NCI-H1105 treated with DMSO at 0.1 percent for 48 hours (cell line): Measurements from ENCODE around the gene ACRBP.

Source experiments
- DNase-seq: peaks from one replicate; lab custom pipeline; 2025; lab: John Stamatoyannopoulos, UW

Gene ACRBP

GRCh38 chr12:6646276-6647082 lies 753 bp downstream of the ACRBP start:
- no peak for DNase-seq

GRCh38 chr12:6644903-6645302 lies 2.3 kb downstream of the ACRBP start:
- DNase-seq = peak; percentile 6

- no peak for DNase-seq
Measured at GRCh38 chr12:6644257-6644596, 3.0 kb downstream of the ACRBP start.

- no peak for DNase-seq
Measured at GRCh38 chr12:6643569-6644256, 3.5 kb downstream of the ACRBP start.

- no peak for DNase-seq
Measured at GRCh38 chr12:6641131-6641530, 6.1 kb downstream of the ACRBP start.

GRCh38 chr12:6640497-6640896 lies 6.7 kb downstream of the ACRBP start:
- no peak for DNase-seq

GRCh38 chr12:6639151-6639801 lies 8.0 kb downstream of the ACRBP start:
- DNase-seq = no peak

- no peak for DNase-seq
Measured at GRCh38 chr12:6638305-6638704, 8.9 kb downstream of the ACRBP start.

- no peak for DNase-seq
Measured at GRCh38 chr12:6635856-6636531, 11.2 kb downstream of the ACRBP start, which contains the start of gene LPAR5. LPAR5 (minus strand) TSS chr12:6635959; CDS start chr12:6621248, 14,711 bp downstream.

GRCh38 chr12:6635375-6635855 lies 11.8 kb downstream of the ACRBP start:
- no peak for DNase-seq

- no peak for DNase-seq
Measured at GRCh38 chr12:6632026-6632983, 14.9 kb downstream of the ACRBP start.

GRCh38 chr12:6631549-6631961 lies 15.7 kb downstream of the ACRBP start:
- no peak for DNase-seq

- DNase-seq = no peak
Measured at GRCh38 chr12:6630736-6631135, 16.5 kb downstream of the ACRBP start.

GRCh38 chr12:6627616-6628015 lies 19.6 kb downstream of the ACRBP start:
- no peak for DNase-seq

GRCh38 chr12:6626654-6627283 lies 20.5 kb downstream of the ACRBP start:
- no peak for DNase-seq

GRCh38 chr12:6620885-6621274 lies 26.4 kb downstream of the ACRBP start:
- no peak for DNase-seq

GRCh38 chr12:6620137-6620884 lies 26.9 kb downstream of the ACRBP start:
- no peak for DNase-seq

- no peak for DNase-seq
Measured at GRCh38 chr12:6618483-6619225, 28.6 kb downstream of the ACRBP start.

- DNase-seq = no peak
Measured at GRCh38 chr12:6615802-6616201, 31.4 kb downstream of the ACRBP start.
